ENCODE data around the gene STK11.

The STK11 gene

GRCh38 chr19:1228161-1228957 is 22.8 kb downstream of the STK11 start:
- H3K4me3 ChIP-seq (replicated peaks; ENCODE audit: low read depth, low read length), result no peak overlapping the region
- TF ChIP-seq CTCF (IDR thresholded peaks at IDR 0.05; ENCODE audit: low read length, missing control alignments), result no peak

GRCh38 chr19:1229056-1229923 is 23.7 kb downstream of the STK11 start:
- H3K4me3 ChIP-seq (replicated peaks; ENCODE audit: low read depth, low read length), result no peak overlapping the region
- no peak for DNase-seq (ENCODE audit: low read depth)
- TF ChIP-seq CTCF (IDR thresholded peaks at IDR 0.05; ENCODE audit: low read length, missing control alignments), result no peak

More at GRCh38 chr19:1228161-1228957, 22.8 kb downstream of the STK11 start:
- no peak for DNase-seq (ENCODE audit: low read depth)

GRCh38 chr19:1229924-1230782 is 24.6 kb downstream of the STK11 start:
- no peak for DNase-seq (ENCODE audit: low read depth)
- H3K4me3 ChIP-seq (replicated peaks; ENCODE audit: low read depth, low read length), result no peak overlapping the region
- TF ChIP-seq CTCF (IDR thresholded peaks at IDR 0.05; ENCODE audit: low read length, missing control alignments), result no peak

- DNase-seq (ENCODE audit: low read depth), result no peak
- TF ChIP-seq CTCF (IDR thresholded peaks at IDR 0.05; ENCODE audit: low read length, missing control alignments), result no peak
- H3K4me3 ChIP-seq (replicated peaks; ENCODE audit: low read depth, low read length), result no peak overlapping the region
Observed at GRCh38 chr19:1230783-1231489, 25.4 kb downstream of the STK11 start.

GRCh38 chr19:1231729-1232637 is 26.4 kb downstream of the STK11 start:
- no peak overlapping the region for H3K4me3 ChIP-seq (replicated peaks; ENCODE audit: low read depth, low read length)
- no peak for TF ChIP-seq CTCF (IDR thresholded peaks at IDR 0.05; ENCODE audit: low read length, missing control alignments)
- DNase-seq (ENCODE audit: low read depth), result no peak

Data from fibroblast of pulmonary artery (primary cell).